Stimulated activated CD8-positive, alpha-beta memory T cell treated with anti-CD3 and anti-CD28 coated beads, Interleukin-4, amount 100 ng/mL, for 1 hour (primary cell): ENCODE data around the gene CDH4.

ENCODE experiments used
- DNase-seq, 2 donors: peaks; one replicate each; pipeline ENCODE4 v3.0.0-alpha.2; 2020; ENCODE audit warnings: low read depth in 2 of 2, low spot score in 1 of 2

The CDH4 gene

GRCh38 chr20:61726979-61727378 is 474.9 kb downstream of the CDH4 start:
- DNase-seq: no peak

- DNase-seq: no peak
Measured at GRCh38 chr20:61727761-61728160, 475.7 kb downstream of the CDH4 start.

DNA sequence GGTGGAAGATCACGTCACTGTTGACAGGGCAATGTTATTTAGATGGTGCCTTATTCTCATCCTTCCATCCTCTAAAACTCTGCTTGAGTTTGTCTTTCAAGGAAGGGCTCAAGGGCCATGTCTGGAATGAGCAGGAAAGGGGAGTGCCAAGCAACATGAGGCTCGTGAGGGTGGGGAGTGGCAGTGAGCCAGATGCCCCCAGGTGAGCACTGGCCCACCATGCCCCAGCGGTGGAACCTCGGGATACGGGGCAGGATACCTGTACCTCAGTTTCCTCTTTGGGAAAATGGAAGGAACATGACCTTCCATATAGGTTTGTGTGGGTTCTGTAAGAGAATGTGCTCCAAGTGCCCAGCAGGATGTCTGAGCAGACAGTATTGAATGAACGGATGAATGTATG is 476.3 kb downstream of the CDH4 start:
- DNase-seq: no peak

DNA sequence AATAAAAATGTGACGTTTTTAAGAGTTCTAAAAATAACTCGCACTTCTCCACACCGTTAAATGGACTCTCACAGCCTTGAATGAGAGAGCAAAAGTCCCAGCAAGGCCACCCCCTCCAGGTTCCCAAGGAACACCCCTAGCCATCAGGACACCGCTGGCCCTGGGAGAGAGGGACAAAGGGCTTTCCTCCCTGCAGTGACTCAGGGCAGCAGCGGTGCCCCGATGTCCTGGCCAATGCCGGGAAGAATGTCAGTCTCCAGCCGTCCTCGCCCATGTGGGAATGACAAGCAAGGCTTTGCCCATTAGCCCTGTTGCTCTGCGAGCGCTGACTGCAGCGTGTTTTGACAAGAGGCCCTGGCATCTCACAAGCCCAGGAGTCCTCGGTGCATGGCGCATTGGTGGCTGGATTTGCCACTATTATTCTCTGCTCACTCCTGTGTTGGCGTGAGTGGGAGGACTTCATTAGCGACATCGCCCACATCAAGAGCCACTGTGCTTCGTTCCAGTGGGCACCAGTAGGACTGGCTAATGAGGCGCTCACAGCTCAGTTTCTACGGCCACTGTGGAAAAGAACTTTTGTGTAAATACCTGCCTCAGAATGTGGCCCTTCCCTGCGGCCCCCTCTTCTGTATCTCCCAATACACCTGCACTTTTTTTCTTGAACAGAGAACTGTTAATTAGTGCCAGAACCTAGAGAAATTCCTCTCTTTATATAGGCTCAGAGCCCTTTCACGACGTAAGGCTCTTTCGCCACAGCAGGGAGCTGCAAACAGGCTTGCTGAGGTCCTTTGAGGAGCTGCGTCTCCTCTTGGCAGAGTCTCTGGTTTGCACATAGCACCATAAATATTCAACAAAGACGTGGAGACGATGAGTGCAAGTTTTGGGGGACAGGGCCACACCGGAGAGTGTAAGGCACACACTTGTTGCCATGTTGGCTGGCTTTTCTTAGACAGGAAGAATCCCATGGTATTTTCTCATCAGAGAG is 477.0 kb downstream of the CDH4 start:
- no peak for DNase-seq

- DNase-seq: no peak
Measured at GRCh38 chr20:61730631-61731362, 478.7 kb downstream of the CDH4 start.

DNA sequence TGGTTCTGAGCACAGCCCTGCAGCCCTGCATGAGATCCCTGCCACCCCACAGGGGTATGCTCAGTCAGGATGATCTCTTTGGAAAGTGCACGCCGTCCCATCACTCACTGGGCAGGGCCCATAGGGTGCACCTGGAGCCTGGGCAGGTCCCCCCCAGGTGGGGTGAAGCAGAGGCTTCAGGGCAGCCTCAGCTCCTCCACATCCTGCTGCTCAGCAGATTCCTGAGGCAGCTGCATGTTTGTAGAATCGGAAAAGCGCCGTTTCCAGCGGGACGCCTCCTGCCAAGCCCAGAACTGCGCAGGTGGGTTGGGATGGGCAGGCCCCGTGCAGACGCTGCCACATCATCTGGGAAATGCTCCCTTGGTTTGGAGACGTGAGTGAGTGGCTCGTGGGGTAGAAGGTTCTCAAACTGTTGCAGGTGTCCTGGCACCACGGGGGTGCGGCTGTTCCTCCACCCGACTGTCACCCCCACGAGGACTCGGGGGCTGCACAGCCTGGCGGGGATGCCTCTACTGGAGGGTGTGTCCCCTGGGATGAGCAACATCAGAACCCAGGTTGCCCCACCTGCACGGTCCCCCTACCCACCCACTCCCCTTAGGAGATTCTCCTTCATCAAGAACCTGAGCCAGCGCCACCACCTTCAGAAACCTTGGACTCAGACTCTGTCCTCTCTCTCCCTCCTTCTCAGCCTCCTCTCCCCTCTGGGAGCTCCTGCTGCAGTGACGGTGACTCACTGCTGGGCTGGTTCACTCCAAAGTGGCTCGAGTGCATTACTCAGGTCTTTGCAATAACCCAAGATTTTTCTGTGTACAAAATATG is 479.5 kb downstream of the CDH4 start:
- DNase-seq: no peak

GRCh38 chr20:61732511-61733210 is 480.6 kb downstream of the CDH4 start:
- no peak for DNase-seq

DNA sequence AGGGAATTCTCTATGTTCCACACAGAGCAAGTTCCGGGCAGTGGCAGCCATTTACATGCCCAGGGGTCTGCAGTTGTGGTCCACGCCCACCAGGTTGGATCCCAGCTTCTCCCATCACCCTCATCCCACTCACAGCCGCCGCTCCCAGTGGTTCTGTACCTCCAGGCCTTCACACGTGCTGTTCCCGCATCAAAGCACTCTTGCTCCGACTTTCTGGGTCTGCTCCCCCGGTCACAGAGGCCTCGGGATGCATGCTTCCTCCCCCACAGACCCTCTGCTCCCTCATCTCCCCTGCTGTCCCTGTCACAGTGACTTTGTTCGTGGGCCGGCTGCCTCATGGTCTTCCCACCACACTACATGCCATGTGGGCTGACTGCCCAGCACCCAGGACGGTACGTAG is 481.2 kb downstream of the CDH4 start:
- DNase-seq: no peak

DNA sequence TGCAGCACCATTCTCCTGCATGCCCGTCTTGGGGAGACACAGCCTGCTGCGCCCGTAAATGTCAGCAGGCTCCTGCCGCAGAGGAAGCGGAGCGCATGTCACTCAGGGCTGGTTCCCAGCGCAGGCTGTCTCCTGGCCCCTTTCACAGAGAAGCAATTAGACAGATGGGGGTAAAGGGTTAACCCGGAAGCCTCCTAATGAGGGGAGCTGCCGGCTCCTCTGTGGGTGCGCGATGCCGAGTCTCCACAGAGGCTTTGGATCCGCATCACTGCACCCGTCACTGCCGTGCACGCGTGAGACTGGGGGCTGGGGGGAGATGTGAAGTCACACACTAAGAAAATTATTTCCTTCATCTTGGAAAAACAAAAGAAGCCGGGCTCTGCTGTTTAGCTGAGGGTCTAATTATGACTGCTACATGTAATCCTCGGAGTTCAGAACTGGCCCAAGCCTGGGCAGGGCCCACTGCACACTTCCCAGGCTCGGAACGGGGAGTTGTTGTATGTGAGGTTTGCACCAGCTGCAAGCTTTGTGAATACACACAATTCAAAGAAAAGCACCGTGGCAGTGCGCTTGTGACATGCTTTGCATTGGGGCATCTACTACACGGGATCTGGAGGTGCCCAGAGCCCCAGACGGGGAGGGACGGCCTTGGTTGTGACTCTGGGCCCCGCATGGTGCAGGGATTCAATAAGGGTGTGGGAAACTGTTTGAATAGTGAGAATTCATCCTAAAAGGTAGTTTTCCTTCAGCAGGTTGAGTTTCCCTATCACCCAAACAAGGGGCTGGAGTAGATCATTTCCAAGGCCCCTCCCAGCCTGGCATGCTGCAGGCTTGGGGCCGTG is 482.1 kb downstream of the CDH4 start:
- DNase-seq: no peak

DNA sequence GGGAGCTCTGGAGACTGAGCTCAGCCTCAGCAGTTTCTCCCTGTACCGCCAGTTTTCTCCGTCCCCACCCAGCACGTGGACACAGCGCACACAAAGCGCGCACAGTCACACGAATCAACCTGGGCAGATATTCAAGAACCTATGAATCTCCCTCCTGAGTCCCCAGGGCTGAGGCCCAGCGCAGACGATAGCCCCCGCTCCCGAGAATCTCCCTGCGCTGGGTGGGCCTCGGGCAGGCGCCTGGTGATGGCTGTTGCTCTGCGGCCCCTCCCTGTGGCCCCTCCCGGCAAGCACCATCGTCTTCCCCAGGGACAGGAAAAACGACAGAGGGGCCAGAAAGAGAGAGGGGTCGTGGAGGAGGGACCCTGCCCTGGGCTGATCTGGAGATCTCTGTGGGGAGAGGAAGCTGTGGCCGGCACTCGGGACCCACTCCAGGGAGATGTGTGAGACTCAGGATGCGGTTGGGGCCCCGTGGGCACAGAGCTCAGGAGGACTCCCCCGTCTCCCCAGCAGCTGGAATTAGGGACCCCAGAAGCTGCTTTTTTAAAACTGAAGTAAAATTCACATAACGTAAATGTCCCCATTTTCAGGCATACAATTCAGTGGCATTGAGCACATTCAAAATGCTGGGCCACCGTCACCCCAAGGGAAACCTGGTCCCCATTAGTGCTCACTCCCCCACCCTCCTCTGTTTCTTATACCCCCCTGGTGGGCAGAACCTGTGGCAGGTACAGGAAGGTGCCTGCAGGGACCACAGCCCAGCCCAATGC is 482.9 kb downstream of the CDH4 start:
- DNase-seq: no peak

GRCh38 chr20:61735503-61735785 is 483.4 kb downstream of the CDH4 start:
- DNase-seq: no peak

DNA sequence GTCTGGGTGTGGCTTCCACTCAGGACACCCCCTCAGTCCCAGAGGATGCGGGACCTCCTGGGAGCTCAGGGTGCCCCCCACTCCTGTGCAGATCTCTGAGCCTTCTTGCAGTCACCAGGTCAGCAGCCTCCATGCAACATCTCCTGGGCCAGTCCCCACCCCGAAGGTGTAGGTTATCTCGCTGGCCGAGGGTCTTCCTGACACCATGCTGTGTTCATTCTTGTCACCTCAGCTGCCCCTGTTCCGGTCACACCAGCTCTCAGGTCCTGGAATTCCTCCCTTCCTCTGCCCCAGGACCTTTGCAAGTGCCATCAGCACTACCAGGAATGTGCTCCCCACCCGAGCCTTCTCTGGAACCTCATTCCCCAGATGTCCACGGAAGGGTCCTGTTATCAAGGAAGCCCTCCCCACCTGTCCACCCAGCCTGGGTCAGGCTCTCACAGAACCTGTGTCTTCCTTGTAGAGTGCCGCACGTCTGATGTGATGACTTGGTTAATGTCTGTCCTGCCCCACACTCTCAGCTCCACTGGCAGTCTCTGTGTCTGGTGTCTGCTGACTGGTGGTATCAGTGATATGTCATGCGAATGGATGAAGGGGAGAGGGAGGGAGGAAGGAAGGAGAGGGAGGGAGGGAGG is 484.1 kb downstream of the CDH4 start:
- no peak for DNase-seq

- DNase-seq: no peak
Measured at GRCh38 chr20:61736751-61737310, 484.8 kb downstream of the CDH4 start.

GRCh38 chr20:61737346-61737745 is 485.3 kb downstream of the CDH4 start:
- DNase-seq: no peak

- DNase-seq: no peak
Measured at GRCh38 chr20:61737812-61738443, 485.9 kb downstream of the CDH4 start.

GRCh38 chr20:61738601-61739069 is 486.6 kb downstream of the CDH4 start:
- DNase-seq: no peak

- DNase-seq: no peak
Measured at GRCh38 chr20:61739086-61739831, 487.2 kb downstream of the CDH4 start.

DNA sequence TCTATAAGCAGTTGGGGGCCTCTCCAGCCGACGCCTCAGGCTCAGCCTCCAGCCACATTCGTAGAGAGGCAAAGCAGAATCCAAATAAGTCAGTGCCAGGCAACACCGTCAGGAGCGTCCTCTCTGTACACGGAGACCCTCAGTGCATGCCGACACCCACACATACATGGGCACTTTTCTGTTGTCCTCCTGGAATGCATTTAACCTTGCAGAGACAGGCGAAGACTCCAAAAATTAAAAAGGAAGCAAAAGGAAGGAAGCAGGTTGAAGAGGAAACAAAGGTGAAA is 487.7 kb downstream of the CDH4 start:
- no peak for DNase-seq
